ENCODE results near the gene ZDBF2.
"Not testable (repeated sequence)": the region's sequence is repeated elsewhere in the genome, so short reads cannot be mapped to it uniquely, and the experiment has no call there.

The ZDBF2 gene

GRCh38 chr2:206296128-206296527 is 21.7 kb downstream of the ZDBF2 start:
- Histone ChIP-seq H3K9ac (ENCODE audit: low read depth, low read length) (no peak overlapping the region), H3K9me3 (ENCODE audit: control insufficient read depth, insufficient read depth, low read length) (peaks cover 5% of the 10 kb centered on the region), H3K4me1 (ENCODE audit: control insufficient read depth, insufficient read depth, low read length) (no peaks in the 10 kb centered on the region), H3K36me3 (ENCODE audit: control insufficient read depth, insufficient read depth, low read length) (peaks cover 2% of the 10 kb centered on the region), H3K27me3 (ENCODE audit: control insufficient read depth, insufficient read depth, low read length) (no peaks in the 10 kb centered on the region), H3K4me3 (ENCODE audit: low read depth, low read length) (no peak overlapping the region)

GRCh38 chr2:206299608-206300007 is 25.1 kb downstream of the ZDBF2 start:
- H3K4me1 ChIP-seq (ENCODE audit: control insufficient read depth, insufficient read depth, low read length); H3K27me3 ChIP-seq (ENCODE audit: control insufficient read depth, insufficient read depth, low read length); H3K9ac ChIP-seq (ENCODE audit: low read depth, low read length); H3K9me3 ChIP-seq (ENCODE audit: control insufficient read depth, insufficient read depth, low read length); H3K4me3 ChIP-seq (ENCODE audit: low read depth, low read length); H3K36me3 ChIP-seq (ENCODE audit: control insufficient read depth, insufficient read depth, low read length): not testable (repeated sequence)

- H3K27me3 ChIP-seq (ENCODE audit: control insufficient read depth, insufficient read depth, low read length) = no peaks in the 10 kb centered on the region
- no peaks in the 10 kb centered on the region for H3K9me3 ChIP-seq (ENCODE audit: control insufficient read depth, insufficient read depth, low read length)
- no peak overlapping the region for H3K4me3 ChIP-seq (ENCODE audit: low read depth, low read length)
- H3K9ac ChIP-seq (ENCODE audit: low read depth, low read length) = no peak overlapping the region
- no peaks in the 10 kb centered on the region for H3K4me1 ChIP-seq (ENCODE audit: control insufficient read depth, insufficient read depth, low read length)
- H3K36me3 ChIP-seq (ENCODE audit: control insufficient read depth, insufficient read depth, low read length) = no peaks in the 10 kb centered on the region
These were observed 31.2 kb downstream of the ZDBF2 start for GRCh38 chr2:206305523-206306245.

GRCh38 chr2:206311026-206311425 is 36.6 kb downstream of the ZDBF2 start:
- Histone ChIP-seq H3K4me1 (ENCODE audit: control insufficient read depth, insufficient read depth, low read length) (no peaks in the 10 kb centered on the region), H3K27me3 (ENCODE audit: control insufficient read depth, insufficient read depth, low read length) (no peaks in the 10 kb centered on the region), H3K4me3 (ENCODE audit: low read depth, low read length) (no peak overlapping the region), H3K9ac (ENCODE audit: low read depth, low read length) (no peak overlapping the region), H3K36me3 (ENCODE audit: control insufficient read depth, insufficient read depth, low read length) (no peaks in the 10 kb centered on the region), H3K9me3 (ENCODE audit: control insufficient read depth, insufficient read depth, low read length) (no peaks in the 10 kb centered on the region)

- no peak overlapping the region for H3K9ac ChIP-seq (ENCODE audit: low read depth, low read length)
- H3K36me3 ChIP-seq (ENCODE audit: control insufficient read depth, insufficient read depth, low read length) = no peaks in the 10 kb centered on the region
These were observed 41.7 kb downstream of the ZDBF2 start for GRCh38 chr2:206316141-206316540.

GRCh38 chr2:206323033-206323432 is 48.6 kb downstream of the ZDBF2 start:
- Histone ChIP-seq H3K9ac (ENCODE audit: low read depth, low read length) (no peak overlapping the region), H3K4me3 (ENCODE audit: low read depth, low read length) (no peak overlapping the region), H3K36me3 (ENCODE audit: control insufficient read depth, insufficient read depth, low read length) (no peaks in the 10 kb centered on the region), H3K9me3 (ENCODE audit: control insufficient read depth, insufficient read depth, low read length) (no peaks in the 10 kb centered on the region), H3K27me3 (ENCODE audit: control insufficient read depth, insufficient read depth, low read length) (no peaks in the 10 kb centered on the region), H3K4me1 (ENCODE audit: control insufficient read depth, insufficient read depth, low read length) (peaks cover 3% of the 10 kb centered on the region)

More at GRCh38 chr2:206316141-206316540, 41.7 kb downstream of the ZDBF2 start:
- Histone ChIP-seq H3K27me3 (ENCODE audit: control insufficient read depth, insufficient read depth, low read length) (no peaks in the 10 kb centered on the region), H3K4me1 (ENCODE audit: control insufficient read depth, insufficient read depth, low read length) (no peaks in the 10 kb centered on the region), H3K4me3 (ENCODE audit: low read depth, low read length) (no peak overlapping the region), H3K9me3 (ENCODE audit: control insufficient read depth, insufficient read depth, low read length) (no peaks in the 10 kb centered on the region)

- H3K9me3 ChIP-seq (ENCODE audit: control insufficient read depth, insufficient read depth, low read length) = no peaks in the 10 kb centered on the region
These were observed 49.0 kb downstream of the ZDBF2 start for GRCh38 chr2:206323486-206323885.

GRCh38 chr2:206324869-206325268 is 50.4 kb downstream of the ZDBF2 start:
- Histone ChIP-seq H3K9ac (ENCODE audit: low read depth, low read length) (no peak overlapping the region), H3K9me3 (ENCODE audit: control insufficient read depth, insufficient read depth, low read length) (no peaks in the 10 kb centered on the region), H3K4me3 (ENCODE audit: low read depth, low read length) (no peak overlapping the region), H3K36me3 (ENCODE audit: control insufficient read depth, insufficient read depth, low read length) (no peaks in the 10 kb centered on the region), H3K27me3 (ENCODE audit: control insufficient read depth, insufficient read depth, low read length) (no peaks in the 10 kb centered on the region), H3K4me1 (ENCODE audit: control insufficient read depth, insufficient read depth, low read length) (peaks cover 7% of the 10 kb centered on the region)

More at GRCh38 chr2:206323486-206323885, 49.0 kb downstream of the ZDBF2 start:
- no peaks in the 10 kb centered on the region for H3K27me3 ChIP-seq (ENCODE audit: control insufficient read depth, insufficient read depth, low read length)
- peaks cover 3% of the 10 kb centered on the region for H3K4me1 ChIP-seq (ENCODE audit: control insufficient read depth, insufficient read depth, low read length)
- no peak overlapping the region for H3K4me3 ChIP-seq (ENCODE audit: low read depth, low read length)
- H3K9ac ChIP-seq (ENCODE audit: low read depth, low read length) = no peak overlapping the region
- no peaks in the 10 kb centered on the region for H3K36me3 ChIP-seq (ENCODE audit: control insufficient read depth, insufficient read depth, low read length)

- Histone ChIP-seq H3K4me1 (ENCODE audit: control insufficient read depth, insufficient read depth, low read length) (peaks cover 7% of the 10 kb centered on the region), H3K27me3 (ENCODE audit: control insufficient read depth, insufficient read depth, low read length) (no peaks in the 10 kb centered on the region), H3K9ac (ENCODE audit: low read depth, low read length) (no peak overlapping the region), H3K9me3 (ENCODE audit: control insufficient read depth, insufficient read depth, low read length) (no peaks in the 10 kb centered on the region), H3K4me3 (ENCODE audit: low read depth, low read length) (no peak overlapping the region), H3K36me3 (ENCODE audit: control insufficient read depth, insufficient read depth, low read length) (no peaks in the 10 kb centered on the region)
These were observed 54.5 kb downstream of the ZDBF2 start for GRCh38 chr2:206328974-206329373.

- H3K27me3 ChIP-seq (ENCODE audit: control insufficient read depth, insufficient read depth, low read length) = no peaks in the 10 kb centered on the region
- H3K36me3 ChIP-seq (ENCODE audit: control insufficient read depth, insufficient read depth, low read length) = no peaks in the 10 kb centered on the region
- no peaks in the 10 kb centered on the region for H3K9me3 ChIP-seq (ENCODE audit: control insufficient read depth, insufficient read depth, low read length)
- no peak overlapping the region for H3K9ac ChIP-seq (ENCODE audit: low read depth, low read length)
- H3K4me3 ChIP-seq (ENCODE audit: low read depth, low read length) = no peak overlapping the region
- no peaks in the 10 kb centered on the region for H3K4me1 ChIP-seq (ENCODE audit: control insufficient read depth, insufficient read depth, low read length)
These were observed 62.4 kb downstream of the ZDBF2 start for GRCh38 chr2:206336861-206337260.

GRCh38 chr2:206337956-206338355 is 63.5 kb downstream of the ZDBF2 start:
- H3K4me1 ChIP-seq (ENCODE audit: control insufficient read depth, insufficient read depth, low read length) = no peaks in the 10 kb centered on the region
- no peaks in the 10 kb centered on the region for H3K27me3 ChIP-seq (ENCODE audit: control insufficient read depth, insufficient read depth, low read length)
- H3K36me3 ChIP-seq (ENCODE audit: control insufficient read depth, insufficient read depth, low read length) = no peaks in the 10 kb centered on the region

GRCh38 chr2:206341396-206341795 is 66.9 kb downstream of the ZDBF2 start:
- Histone ChIP-seq H3K4me3 (ENCODE audit: low read depth, low read length) (no peak overlapping the region), H3K9ac (ENCODE audit: low read depth, low read length) (no peak overlapping the region), H3K27me3 (ENCODE audit: control insufficient read depth, insufficient read depth, low read length) (no peaks in the 10 kb centered on the region), H3K9me3 (ENCODE audit: control insufficient read depth, insufficient read depth, low read length) (no peaks in the 10 kb centered on the region), H3K36me3 (ENCODE audit: control insufficient read depth, insufficient read depth, low read length) (no peaks in the 10 kb centered on the region), H3K4me1 (ENCODE audit: control insufficient read depth, insufficient read depth, low read length) (no peaks in the 10 kb centered on the region)

More at GRCh38 chr2:206337956-206338355, 63.5 kb downstream of the ZDBF2 start:
- Histone ChIP-seq H3K4me3 (ENCODE audit: low read depth, low read length) (no peak overlapping the region), H3K9ac (ENCODE audit: low read depth, low read length) (no peak overlapping the region), H3K9me3 (ENCODE audit: control insufficient read depth, insufficient read depth, low read length) (no peaks in the 10 kb centered on the region)

Data from iPS-15b (cell line).